ENCODE measurements around the gene SIX2.

Gene SIX2

GRCh38 chr2:45020439-45020838, 11.2 kb upstream of the SIX2 start:
- DNase-seq (ENCODE audit: low read depth in 2 of 3, low spot score in 1 of 3): no peak

GRCh38 chr2:45018023-45018422, 8.8 kb upstream of the SIX2 start:
- no peak for DNase-seq (ENCODE audit: low read depth in 2 of 3, low spot score in 1 of 3)

GRCh38 chr2:45014831-45015230, 5.6 kb upstream of the SIX2 start:
- DNase-seq (ENCODE audit: low read depth in 2 of 3, low spot score in 1 of 3): no peak

GRCh38 chr2:45014016-45014702, 4.9 kb upstream of the SIX2 start:
- DNase-seq (ENCODE audit: low read depth in 2 of 3, low spot score in 1 of 3): peak in 1 of 3 donors; percentile 19

- no peak for DNase-seq (ENCODE audit: low read depth in 2 of 3, low spot score in 1 of 3)
Measured at GRCh38 chr2:45013229-45014015, 4.2 kb upstream of the SIX2 start.

- DNase-seq (ENCODE audit: low read depth in 2 of 3, low spot score in 1 of 3): no peak
Measured at GRCh38 chr2:45012733-45013132, 3.5 kb upstream of the SIX2 start.

GRCh38 chr2:45011621-45012602, 2.7 kb upstream of the SIX2 start:
- no peak for DNase-seq (ENCODE audit: low read depth in 2 of 3, low spot score in 1 of 3)

- DNase-seq (ENCODE audit: low read depth in 2 of 3, low spot score in 1 of 3): no peak
Measured at GRCh38 chr2:45011121-45011520, 1.9 kb upstream of the SIX2 start.

- DNase-seq (ENCODE audit: low read depth in 2 of 3, low spot score in 1 of 3): no peak
Measured at GRCh38 chr2:45010702-45011012, 1.4 kb upstream of the SIX2 start.

GRCh38 chr2:45009928-45010701, 863 bp upstream of the SIX2 start:
- no peak for DNase-seq (ENCODE audit: low read depth in 2 of 3, low spot score in 1 of 3)

GRCh38 chr2:45008296-45009129, 739 bp downstream of the SIX2 start:
- no peak for DNase-seq (ENCODE audit: low read depth in 2 of 3, low spot score in 1 of 3)

- no peak for DNase-seq (ENCODE audit: low read depth in 2 of 3, low spot score in 1 of 3)
Measured at GRCh38 chr2:45007961-45008295, 1.3 kb downstream of the SIX2 start.

GRCh38 chr2:45006942-45007287, 2.3 kb downstream of the SIX2 start:
- no peak for DNase-seq (ENCODE audit: low read depth in 2 of 3, low spot score in 1 of 3)

- DNase-seq (ENCODE audit: low read depth in 2 of 3, low spot score in 1 of 3): no peak
Measured at GRCh38 chr2:45006041-45006941, 3.0 kb downstream of the SIX2 start.

GRCh38 chr2:45005261-45006002, 3.8 kb downstream of the SIX2 start:
- DNase-seq (ENCODE audit: low read depth in 2 of 3, low spot score in 1 of 3): no peak

GRCh38 chr2:45004562-45005191, 4.6 kb downstream of the SIX2 start:
- no peak for DNase-seq (ENCODE audit: low read depth in 2 of 3, low spot score in 1 of 3)

- no peak for DNase-seq (ENCODE audit: low read depth in 2 of 3, low spot score in 1 of 3)
Measured at GRCh38 chr2:45003579-45004551, 5.4 kb downstream of the SIX2 start.

All from stimulated activated CD4-positive, alpha-beta T cell treated with anti-CD3 and anti-CD28 coated beads, Interleukin-12 subunit alpha, Interleukin-12 subunit beta, amount 100 ng/mL, for 48 hours (primary cell).